Cerebellar nuclear complex (tissue), 1 donor: ENCODE measurements around the gene CTBP2.
"Not testable (repeated sequence)": the region's sequence is repeated elsewhere in the genome, so short reads cannot be mapped to it uniquely, and the experiment has no call there.

Experiments
- DNase-seq, 2 experiments: peaks; one replicate each; lab custom pipeline; 2025; lab: John Stamatoyannopoulos, UW

CTBP2 gene

GRCh38 chr10:125064681-125065492 lies 95.5 kb downstream of the CTBP2 start:
- no peak for DNase-seq

GRCh38 chr10:125063256-125063925 lies 97.0 kb downstream of the CTBP2 start:
- no peak for DNase-seq

DNA sequence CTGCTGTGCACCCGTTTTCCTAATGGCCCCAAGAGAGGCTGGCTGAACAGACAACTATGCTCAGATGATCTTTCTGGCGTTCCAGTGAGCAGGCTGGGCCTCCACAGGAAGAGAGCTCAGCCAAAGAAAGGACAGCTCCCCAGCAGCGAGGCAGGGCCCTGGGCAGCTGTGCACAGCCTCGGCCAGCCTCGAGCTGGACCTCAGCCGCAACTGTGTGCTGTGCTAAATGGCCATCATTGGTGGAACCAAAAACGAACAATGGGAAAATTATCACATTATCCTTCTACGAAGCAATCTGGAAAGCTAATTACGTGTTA lies 97.5 kb downstream of the CTBP2 start:
- DNase-seq = no peak

DNA sequence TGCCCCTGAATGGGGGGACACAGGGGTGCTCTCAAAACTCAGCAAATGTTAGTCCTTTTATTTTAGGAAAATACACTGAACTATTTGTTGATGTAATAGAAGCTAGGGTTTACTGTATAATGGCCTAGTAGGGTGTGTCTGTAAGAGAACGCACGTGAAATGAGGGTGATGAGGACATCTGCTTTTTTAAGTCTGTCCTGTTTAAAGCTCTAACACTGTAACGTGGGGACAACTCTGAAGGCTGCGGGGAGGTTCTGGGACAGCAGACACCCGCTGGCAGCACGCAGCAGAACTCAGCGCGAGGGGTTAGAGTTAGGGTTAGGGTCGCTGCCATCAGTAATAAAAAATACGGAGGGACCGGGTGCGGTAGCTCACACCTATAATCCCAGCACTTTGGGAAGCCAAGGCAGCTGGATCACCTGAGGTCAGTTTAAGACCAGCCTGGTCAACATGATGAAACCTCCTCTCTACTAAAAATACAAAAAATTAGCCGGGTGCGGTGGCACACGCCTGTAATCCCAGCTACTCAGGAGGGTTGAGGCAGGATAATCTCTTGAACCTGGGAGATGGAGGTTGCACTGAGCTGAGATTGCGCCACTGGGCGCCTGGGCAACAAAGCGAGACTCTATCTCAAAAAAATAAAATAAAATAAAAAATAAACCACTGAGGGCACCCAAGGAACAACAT lies 98.0 kb downstream of the CTBP2 start:
- DNase-seq = no peak

DNA sequence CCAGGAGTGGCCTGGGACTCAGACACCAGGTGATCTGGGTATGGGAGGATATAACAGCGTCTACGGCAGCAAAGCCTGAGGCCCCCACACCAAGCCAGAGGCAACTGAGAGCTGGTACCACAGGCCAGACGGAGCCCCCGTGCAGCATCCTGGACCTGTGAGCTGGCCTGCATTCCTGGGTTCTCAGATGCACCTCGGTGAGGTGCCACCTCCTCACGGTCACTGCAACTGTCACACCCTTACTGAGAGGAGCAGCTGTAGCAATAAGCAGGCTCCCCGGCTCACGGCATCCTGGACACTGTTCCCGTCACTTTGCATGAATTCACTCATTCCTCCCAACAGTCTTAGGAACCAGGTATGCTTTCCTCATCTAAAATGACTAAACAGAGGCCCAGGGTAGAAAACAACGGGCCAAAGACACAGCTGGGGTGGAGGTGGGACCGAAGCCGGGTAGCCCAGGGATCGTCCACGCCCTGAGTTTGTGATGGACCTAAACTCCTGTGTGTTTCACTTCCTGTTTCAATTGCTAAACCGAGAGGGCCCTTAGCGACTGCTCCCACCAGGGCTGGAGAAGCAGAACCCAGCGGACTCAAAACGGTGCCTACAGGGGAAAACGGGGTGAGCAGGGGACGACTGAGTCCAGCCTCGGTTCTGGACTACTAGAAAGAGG lies 98.7 kb downstream of the CTBP2 start:
- no peak for DNase-seq

DNA sequence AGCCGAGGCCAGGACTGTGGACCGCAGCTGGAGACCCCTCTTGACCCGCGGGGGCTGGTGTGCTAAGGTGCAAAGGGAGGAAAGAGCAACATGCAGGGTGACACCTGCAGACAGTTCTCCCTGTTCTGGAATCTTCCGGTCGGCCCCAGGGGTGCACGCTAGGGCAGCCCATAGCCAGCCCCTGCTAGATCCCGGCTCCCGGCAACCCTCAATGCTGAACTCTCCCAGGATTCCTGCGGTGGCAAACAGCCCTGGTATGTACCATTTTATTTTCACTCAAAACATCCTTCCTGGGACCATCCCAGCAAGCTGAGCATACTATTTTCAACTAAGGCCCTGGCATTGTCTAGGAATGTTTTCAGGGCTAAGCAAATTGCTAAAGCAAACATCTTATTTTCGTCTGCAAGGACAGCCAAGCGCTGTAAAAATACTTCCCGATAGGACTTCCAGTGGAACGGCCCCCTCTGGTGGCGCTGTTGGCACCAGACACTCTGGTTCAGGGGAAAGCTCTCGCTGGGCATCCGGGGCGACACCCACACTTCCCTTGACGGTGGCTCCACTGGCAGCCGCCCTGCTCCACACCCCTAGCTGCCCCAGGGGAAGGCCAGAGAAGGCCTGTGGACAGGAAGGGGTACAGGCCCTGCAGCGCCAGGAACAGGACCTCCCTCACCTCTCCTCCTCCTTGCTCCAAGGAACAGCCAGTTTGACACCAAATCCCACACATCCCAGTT lies 99.4 kb downstream of the CTBP2 start:
- DNase-seq = peak in 1 of 2 experiments; percentile 40

DNA sequence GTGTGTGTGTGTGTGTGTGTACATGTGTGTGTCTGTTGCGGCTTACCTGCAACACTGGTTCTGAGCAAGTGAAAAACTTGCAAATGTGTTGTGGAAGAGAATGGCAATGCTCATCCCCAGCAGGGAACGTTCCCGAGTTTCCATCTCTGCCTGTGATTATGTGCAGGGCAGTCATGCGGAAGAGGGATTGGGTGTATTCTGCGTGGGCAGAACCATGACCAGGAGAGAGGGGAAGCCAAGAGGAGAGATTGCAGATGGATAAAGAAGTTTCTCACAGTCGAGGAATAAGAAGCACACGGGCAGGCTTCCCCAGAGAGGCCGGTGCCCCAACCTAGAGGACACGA lies 99.9 kb downstream of the CTBP2 start:
- DNase-seq = no peak

- peak in 1 of 2 experiments; percentile 28 for DNase-seq
These were observed 100.3 kb downstream of the CTBP2 start for GRCh38 chr10:125060026-125060425.

DNA sequence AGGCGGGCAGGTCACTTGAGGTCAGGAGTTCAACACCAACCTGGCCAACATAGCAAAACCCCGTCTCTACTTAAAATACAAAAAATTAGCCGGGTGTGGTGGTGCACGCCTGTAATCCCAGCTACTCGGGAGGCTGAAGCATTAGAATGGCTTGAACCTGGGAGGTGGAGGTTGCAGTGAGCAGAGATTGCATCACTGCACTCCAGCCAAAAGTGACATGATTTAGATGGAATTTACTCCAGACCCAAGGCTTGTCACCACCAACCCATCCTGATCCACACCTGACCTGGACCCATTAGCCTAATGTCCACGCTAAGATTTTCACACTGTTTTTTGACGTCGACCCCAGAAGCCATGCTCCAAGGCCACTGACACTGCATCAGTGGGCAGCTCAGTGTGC lies 101.0 kb downstream of the CTBP2 start:
- not testable (repeated sequence) for DNase-seq

- no peak for DNase-seq
These were observed 103.0 kb downstream of the CTBP2 start for GRCh38 chr10:125057158-125058001.

- DNase-seq = no peak
These were observed 103.9 kb downstream of the CTBP2 start for GRCh38 chr10:125056161-125057132.

GRCh38 chr10:125055446-125055845 lies 104.9 kb downstream of the CTBP2 start:
- DNase-seq = no peak

GRCh38 chr10:125054669-125055268 lies 105.6 kb downstream of the CTBP2 start:
- DNase-seq = no peak

GRCh38 chr10:125054216-125054615 lies 106.1 kb downstream of the CTBP2 start:
- DNase-seq = no peak

- DNase-seq = no peak
These were observed 108.2 kb downstream of the CTBP2 start for GRCh38 chr10:125052146-125052545.

GRCh38 chr10:125050383-125050782 lies 110.0 kb downstream of the CTBP2 start:
- DNase-seq = no peak

- DNase-seq = no peak
These were observed 111.0 kb downstream of the CTBP2 start for GRCh38 chr10:125049216-125049881.

- peak in 1 of 2 experiments; percentile 71 for DNase-seq
These were observed 112.1 kb downstream of the CTBP2 start for GRCh38 chr10:125048094-125048864.
